LoVo (cell line): ENCODE measurements around the gene PPIL4.

Experiments
- DNase-seq: peaks from one replicate; pipeline ENCODE4 v3.0.0-alpha.2; 2016; ENCODE audit warnings: low spot score

Gene PPIL4

DNA sequence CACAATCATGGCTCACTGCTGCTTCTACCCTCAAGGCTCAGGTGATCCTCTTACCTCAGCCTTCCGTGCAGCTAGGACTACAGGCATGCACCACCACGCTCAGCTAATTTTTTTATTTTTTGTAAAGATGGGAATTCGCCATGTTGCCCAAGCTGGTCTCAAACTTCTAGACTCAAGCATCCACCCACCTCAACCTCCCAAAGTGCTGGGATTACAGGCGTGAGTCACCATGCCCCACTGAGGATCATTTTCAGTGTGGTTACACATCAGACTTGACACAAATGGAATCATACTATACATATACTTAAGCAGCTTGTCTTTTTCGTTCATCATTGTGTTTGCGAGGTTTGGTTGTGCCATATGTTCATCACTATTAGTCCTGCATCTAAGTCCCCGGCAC, 87.6 kb downstream of the PPIL4 start:
- no peak for DNase-seq

DNA sequence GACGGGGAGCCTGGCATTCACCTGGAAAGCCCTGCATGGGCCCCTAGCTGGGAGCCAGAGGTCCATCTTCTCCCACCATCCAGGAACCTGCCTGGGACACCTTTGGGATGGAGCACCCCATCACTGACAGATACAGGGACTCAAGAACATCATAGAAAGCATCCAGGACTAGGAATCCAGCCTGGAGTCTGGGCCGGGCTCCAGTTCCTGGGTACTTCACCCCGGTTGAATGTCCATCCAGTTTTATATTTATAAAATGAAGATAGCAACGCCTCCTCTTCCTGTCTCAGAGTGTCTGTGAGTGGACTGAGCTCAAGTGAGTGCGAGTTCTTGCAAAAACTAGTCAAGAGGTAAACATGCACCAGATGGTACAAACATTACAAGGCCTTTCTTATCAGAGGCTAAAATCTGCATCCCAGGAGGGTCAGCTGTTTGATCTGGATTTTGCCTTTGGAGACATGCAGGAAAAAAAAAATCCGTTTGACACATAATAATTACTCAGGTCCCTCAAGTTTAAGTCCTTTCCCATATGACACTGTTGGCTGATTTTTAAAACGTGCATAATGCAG, 88.4 kb downstream of the PPIL4 start:
- DNase-seq: no peak

DNA sequence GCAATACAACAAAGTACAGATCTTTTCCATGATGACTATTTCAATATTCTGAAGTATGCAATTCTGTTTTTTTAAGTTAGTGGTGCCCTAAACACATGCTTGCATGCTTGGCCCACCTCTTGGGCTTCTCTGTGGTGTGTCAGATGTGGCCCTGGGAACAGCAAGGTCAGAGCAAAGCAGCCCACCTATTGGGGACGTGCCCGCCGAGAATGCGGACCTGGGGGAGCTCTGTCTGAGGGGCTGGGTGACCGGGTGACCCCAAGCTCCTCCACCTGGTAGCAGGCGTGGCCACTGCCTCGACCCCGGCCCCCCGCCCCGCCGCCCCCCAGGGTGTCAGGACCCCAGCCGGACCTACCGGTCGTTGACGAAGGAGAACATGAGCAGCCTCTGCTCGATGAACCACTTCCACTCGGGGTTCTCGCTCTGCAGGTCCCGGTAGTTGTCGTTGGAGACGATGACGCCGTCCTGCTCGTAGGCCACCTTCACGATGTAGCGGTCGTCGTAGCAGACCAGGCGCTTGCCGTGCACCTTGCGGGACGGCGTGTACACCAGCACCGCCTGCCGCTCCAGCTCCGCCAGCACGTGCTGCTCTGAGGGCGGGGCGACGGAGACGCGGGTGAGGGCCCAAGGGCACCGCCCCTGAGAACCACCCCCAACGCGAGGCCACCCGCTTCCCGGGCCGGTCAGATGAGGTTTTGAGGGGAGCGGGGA, 89.4 kb downstream of the PPIL4 start:
- DNase-seq: no peak

DNA sequence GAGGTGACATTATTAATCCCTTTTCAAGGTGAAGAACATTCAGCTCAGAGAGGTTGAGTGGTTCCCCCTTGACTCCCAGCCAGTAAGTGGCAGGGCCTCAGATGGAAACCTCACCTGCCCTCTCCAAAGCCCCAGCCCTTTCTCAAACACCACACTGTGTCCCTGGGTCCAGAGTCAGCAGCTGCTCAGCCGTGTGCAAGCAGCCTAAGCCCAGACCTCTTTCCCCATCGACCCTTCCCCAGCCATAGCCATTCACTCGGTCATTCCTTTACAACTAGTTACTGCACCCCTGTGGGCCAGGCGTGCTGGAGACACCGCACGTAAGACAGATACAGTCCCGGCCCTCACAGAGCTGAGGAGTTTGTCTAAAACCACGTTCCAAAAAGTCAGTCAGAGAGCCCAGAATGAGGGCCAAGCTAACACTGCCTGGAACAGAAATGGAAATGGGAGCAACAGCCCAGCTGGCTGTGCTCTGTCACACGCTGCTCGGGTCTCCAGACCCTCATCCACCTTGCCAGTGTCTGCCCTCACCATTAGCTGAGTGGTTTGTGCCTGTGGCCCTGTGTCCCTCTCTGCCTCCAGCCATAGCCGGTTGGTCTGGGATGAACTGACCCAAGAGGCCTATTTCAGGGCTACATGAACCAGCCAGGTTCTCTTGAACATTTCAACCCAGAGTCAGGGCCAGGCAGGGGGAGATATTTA, 90.7 kb downstream of the PPIL4 start:
- DNase-seq: no peak
